ENCODE measurements around the gene USP43.

GRCh38 chr17:9661027-9661426 lies 15.7 kb downstream of the USP43 start:
- no peak for TF ChIP-seq EZH2 (optimal IDR thresholded peaks at IDR 0.05; ENCODE audit: low read depth, low read length)
- no peak for TF ChIP-seq CTCF (IDR thresholded peaks at IDR 0.05; ENCODE audit: low read length)
- TF ChIP-seq EZH2phosphoT487 (IDR thresholded peaks at IDR 0.05; ENCODE audit: low read length): no peak

All from MM.1S (cell line).